Measurements from ENCODE around the gene FBXO28.
A peak's percentile ranks its signal among the peaks of the same experiment; 100 is the strongest.
"Not testable (repeated sequence)": the region's sequence is repeated elsewhere in the genome, so short reads cannot be mapped to it uniquely, and the experiment has no call there.

FBXO28 gene

GRCh38 chr1:224205438-224205840, 91.5 kb downstream of the FBXO28 start:
- intact Hi-C loops (cut with DNase I), result no loop called here
- peak in 3 of 42 donors; percentile 19 to 30 (median 20) for DNase-seq

- peak in 1 of 42 donors; percentile 3 for DNase-seq
- intact Hi-C loops (cut with DNase I), result not testable (repeated sequence)
These were observed 92.1 kb downstream of the FBXO28 start for GRCh38 chr1:224205931-224206538.

- intact Hi-C loops (cut with DNase I), result no loop called here
- DNase-seq, result peak in 4 of 42 donors; percentile 6 to 57 (median 31)
These were observed 97.5 kb downstream of the FBXO28 start for GRCh38 chr1:224211206-224211962.

Data from head of caudate nucleus (tissue), 42 donors.